Measurements from ENCODE around the gene LCE1D.

The LCE1D gene

DNA sequence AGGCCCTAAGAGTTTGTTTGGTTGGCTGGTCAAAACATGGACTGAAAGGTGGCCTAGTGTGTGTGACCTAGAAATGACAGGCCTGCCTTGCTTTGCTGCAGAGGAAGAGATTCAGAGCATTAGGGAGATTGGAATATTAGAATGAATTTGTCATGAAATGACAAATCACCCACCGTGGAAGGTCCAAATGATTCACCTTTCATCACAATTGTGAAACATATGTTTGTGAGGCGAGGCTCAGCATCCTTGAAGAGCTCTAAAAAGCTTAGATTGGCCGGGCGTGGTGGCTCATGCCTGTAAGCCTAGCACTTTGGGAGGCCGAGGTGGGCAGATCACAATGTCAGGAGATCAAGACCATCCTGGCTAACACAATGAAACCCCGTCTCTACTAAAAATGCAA is 20.8 kb downstream of the LCE1D start:
- no peak for DNase-seq

DNA sequence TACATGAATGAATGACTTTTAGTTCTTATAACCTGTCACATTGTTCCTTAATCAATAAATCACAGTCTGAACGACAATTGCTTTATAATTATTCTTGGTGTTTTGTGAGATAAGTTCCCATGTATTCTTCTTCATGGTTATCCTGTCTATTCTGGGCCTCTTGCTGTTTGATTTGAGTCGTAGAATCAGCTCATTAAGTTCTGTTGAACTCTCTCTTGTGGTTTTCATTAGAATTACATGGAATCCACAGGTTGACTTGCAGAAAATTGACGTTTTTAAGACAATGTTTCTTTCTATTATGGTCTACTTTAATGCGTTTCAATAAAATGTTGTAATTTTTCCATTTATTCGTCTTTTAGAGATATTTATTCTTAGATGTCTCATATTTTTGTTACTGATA is 26.8 kb downstream of the LCE1D start:
- no peak for DNase-seq

DNA sequence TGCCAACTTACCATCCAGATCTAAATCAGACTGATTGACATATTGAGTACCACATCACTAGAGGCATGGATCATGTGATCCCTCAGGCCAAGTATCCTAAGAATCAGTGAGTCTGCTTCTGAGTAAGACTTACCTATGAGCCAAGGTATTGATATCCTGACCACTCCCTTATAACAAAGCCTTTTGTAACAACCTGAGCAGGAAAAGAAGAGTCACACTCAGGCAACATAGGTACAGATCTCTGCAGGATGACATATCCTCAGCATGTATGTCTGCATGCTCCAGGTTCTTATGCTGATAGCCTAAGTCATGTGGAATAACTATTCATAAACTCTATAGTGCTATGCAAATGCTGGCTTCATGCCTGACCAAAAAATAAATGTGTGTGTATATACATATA is 28.4 kb downstream of the LCE1D start:
- no peak for DNase-seq

DNA sequence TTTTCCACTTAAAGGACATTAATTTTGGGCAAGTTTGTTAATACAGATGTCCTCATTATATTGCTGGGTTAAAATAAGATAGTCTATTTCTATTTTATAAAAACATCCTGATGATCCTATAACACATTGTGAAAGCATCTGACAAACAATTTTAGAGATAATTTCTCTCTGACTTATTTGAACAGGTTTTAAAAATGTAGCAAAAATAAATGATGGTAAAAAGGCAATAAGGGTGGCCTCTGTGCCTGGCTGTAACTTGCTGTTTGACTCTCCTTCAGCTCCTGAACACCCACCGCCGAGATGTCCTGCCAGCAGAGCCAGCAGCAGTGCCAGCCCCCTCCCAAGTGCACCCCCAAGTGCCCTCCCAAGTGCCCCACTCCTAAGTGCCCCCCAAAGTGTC is 30.7 kb downstream of the LCE1D start, which contains the start of gene LCE1A:
Gene LCE1A (plus strand): TSS at position 301 of the 400 bp plus-strand sequence. CDS start 0 bp downstream, at position 301.
- DNase-seq, result no peak

DNA sequence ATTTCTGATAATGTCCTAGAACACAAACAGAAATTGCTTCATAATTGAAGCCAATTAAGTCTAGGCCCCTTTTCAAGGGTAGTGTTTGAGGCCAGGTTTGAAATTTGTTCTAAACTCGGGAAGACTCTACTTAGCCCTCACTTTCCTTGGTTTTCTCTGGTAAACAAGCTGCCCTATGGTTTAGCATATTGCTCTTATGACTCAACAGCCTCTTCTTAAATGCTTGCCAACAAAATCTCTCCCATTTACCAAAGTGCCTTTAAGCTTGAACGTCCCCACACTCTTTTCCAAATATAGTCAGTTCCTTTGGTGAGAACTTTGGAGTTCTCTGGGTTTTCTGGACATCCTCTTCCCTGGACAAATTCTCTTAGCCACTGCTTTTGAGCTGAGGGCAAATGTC is 40.3 kb downstream of the LCE1D start:
- no peak for DNase-seq

DNA sequence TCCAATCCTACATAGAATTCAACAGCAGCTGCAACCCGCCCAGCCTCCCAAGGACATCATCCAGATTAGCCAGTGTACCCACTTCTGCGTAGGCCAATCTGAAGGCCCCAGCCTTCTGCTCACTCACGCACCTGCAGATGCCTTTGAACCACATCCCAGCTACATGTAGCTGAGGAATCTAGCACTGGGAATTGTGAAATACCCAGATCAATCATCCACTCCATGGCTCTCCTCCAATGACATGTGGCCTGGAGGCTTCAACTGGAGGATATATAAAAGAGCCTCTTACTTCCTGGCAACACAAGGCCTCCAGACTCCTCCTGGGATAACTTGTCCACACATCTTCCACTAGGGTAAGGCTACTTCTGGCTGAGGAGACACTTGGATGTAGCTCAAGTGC is 46.0 kb downstream of the LCE1D start, which contains the start of gene LCE6A:
Gene LCE6A (plus strand): TSS at position 301 of the 400 bp plus-strand sequence. CDS start 665 bp downstream, outside the sequence.
- DNase-seq, result no peak
